Transverse colon (tissue), 4 donors: ENCODE measurements around the gene TGIF2. TPM values are rescaled to one million over a fixed set of nuclear protein-coding genes. Genes with fewer than 3 reads are reported as not detected.

Experiments used
- DNase-seq: peaks from one replicate; pipeline ENCODE4 v3.0.0-alpha.2; 2019
- H3K27ac ChIP-seq, 4 donors: fragments of 200-600 bp; sonication (generic); 2 replicates each; pipeline ENCODE4 v1.5.1; 2016 to 2018; ENCODE audit warnings: inconsistent platforms in 4 of 4
- H3K27me3 ChIP-seq: fragments of 200-600 bp; sonication (generic); 2 replicates; pipeline ENCODE4 v1.5.1; 2017; ENCODE audit warnings: inconsistent platforms
- H3K36me3 ChIP-seq, 4 donors: fragments of 200-600 bp; sonication (generic); 2 replicates each; pipeline ENCODE4 v1.5.1; 2017 to 2019; ENCODE audit warnings: inconsistent platforms in 4 of 4
- H3K4me1 ChIP-seq, 4 donors: fragments of 200-600 bp; sonication (generic); 2 replicates each; pipeline ENCODE4 v1.5.1; 2017 to 2020; ENCODE audit warnings: inconsistent platforms in 4 of 4
- H3K4me3 ChIP-seq, 4 donors: fragments of 200-600 bp; sonication (generic); 1 replicate in 1 of 4; 2 replicates in 3 of 4; pipeline versions ENCODE4 v1.5.1 to v1.6.1; 2017 to 2019; ENCODE audit warnings: inconsistent platforms in 4 of 4
- H3K9me3 ChIP-seq, 2 donors: fragments of 200-600 bp; sonication (generic); 2 replicates each; pipeline ENCODE4 v1.5.1; 2017 to 2019; ENCODE audit warnings: inconsistent platforms in 2 of 2
- CTCF ChIP-seq, 5 experiments: fragments of 200-600 bp in 3 of 5; fragments of 450-650 bp in 2 of 5; sonication (generic) in 3 of 5; IDR thresholded peaks; 1 replicate in 2 of 5; 2 replicates in 3 of 5; pipeline ENCODE4 v1.5.1; 2016 to 2017; ENCODE audit warnings: antibody characterized with exemption in 5 of 5, inconsistent platforms in 3 of 5, mild to moderate bottlenecking in 2 of 5, moderate library complexity in 1 of 5
- EP300 ChIP-seq: sonication (generic); formaldehyde crosslinking; IDR thresholded peaks from one replicate; pipeline ENCODE4 v1.6.1; 2017; ENCODE audit warnings: antibody characterized with exemption, low read depth
- POLR2A ChIP-seq: fragments of 450-650 bp; IDR thresholded peaks from one replicate; pipeline ENCODE4 v1.6.1; 2016; ENCODE audit warnings: antibody characterized with exemption, mild to moderate bottlenecking, moderate library complexity
- POLR2AphosphoS5 ChIP-seq, 3 donors: sonication (generic); formaldehyde crosslinking; IDR thresholded peaks; one replicate each; pipeline ENCODE4 v1.6.1; 2016; ENCODE audit warnings: antibody characterized with exemption in 3 of 3
- WGBS, 2 donors: methylation state at CpG; one replicate each; pipeline ENCODE4 v1.1.5; 2018; ENCODE audit warnings: low coverage in 1 of 2; 5-methylcytosine and 5-hydroxymethylcytosine counted together
- in situ Hi-C, 4 donors: fragments of 200-750 bp; cut with MboI; loops; one replicate each; pipeline versions ENCODE4 v1.15.0 to v1.15.1; 2017; ENCODE audit warnings: low sequenced_read_pairs in 3 of 4, low pct_ligation_motif_present in 1 of 4, low pct_unique_long_range_greater_than_20kb in 1 of 4
- intact Hi-C: fragments of 100-400 bp; cut with DNase I; formaldehyde crosslinking; loops from one replicate; pipeline ENCODE4 v1.15.1; 2023; ENCODE audit warnings: low total_unique reads
- total RNA-seq, 4 donors: library from RNA; depleted of rRNA; stranded (reverse); fragments of >200 nt; gene quantifications; one replicate each; pipeline ENCODE4 v1.1.0, GENCODE V29; 2016

Gene TGIF2
- total RNA-seq, 4 donors from 2014 or later, result 0.75 to 130 (median 3.9) TPM

DNA sequence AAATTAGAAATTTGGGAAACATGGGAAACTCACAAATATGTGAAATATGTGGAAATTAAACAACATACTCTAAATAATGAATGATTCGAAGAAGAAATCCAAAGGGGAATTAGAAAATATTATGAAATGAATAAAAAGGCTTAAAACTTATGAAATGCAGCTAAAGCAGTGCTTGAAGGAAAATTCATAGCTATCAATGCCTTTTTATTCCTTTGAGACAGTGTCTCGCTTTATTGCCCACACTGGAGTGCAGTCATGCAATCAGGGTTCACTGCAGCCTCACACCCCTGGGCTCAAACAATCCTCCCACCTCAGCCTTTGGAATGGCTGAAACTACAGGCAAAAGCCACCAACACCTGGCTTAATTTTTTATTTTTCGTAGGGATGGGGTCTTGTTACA lies 7.9 kb upstream of the TGIF2 start:
- H3K4me3 ChIP-seq, result no peak overlapping the region
- no peak overlapping the region for H3K27ac ChIP-seq
- no peaks in the 10 kb centered on the region for H3K4me1 ChIP-seq
- DNase-seq, result no peak
- H3K9me3 ChIP-seq, result no peaks in the 10 kb centered on the region
- TF ChIP-seq POLR2A, result no peak
- TF ChIP-seq CTCF (IDR thresholded peaks at IDR 0.05), result no peak
- TF ChIP-seq POLR2AphosphoS5 (IDR thresholded peaks at IDR 0.05), result no peak
- no peak for TF ChIP-seq EP300
- H3K27me3 ChIP-seq, result no peaks in the 10 kb centered on the region
- in situ Hi-C loops (loop anchor here in 1 of 4 donors (25.0 kb wide), 1 partner anchor 197 kb away; the partner anchor contains the start of gene DSN1), intact Hi-C loops (loop anchor here (5.0 kb wide), 1 partner anchor 37 kb away; no protein-coding TSS in a partner anchor)
- WGBS, 2 donors, result 96 to 100% methylated on average over 2 to 3 of the region's 3 CpGs
- no peaks in the 10 kb centered on the region for H3K36me3 ChIP-seq

DNA sequence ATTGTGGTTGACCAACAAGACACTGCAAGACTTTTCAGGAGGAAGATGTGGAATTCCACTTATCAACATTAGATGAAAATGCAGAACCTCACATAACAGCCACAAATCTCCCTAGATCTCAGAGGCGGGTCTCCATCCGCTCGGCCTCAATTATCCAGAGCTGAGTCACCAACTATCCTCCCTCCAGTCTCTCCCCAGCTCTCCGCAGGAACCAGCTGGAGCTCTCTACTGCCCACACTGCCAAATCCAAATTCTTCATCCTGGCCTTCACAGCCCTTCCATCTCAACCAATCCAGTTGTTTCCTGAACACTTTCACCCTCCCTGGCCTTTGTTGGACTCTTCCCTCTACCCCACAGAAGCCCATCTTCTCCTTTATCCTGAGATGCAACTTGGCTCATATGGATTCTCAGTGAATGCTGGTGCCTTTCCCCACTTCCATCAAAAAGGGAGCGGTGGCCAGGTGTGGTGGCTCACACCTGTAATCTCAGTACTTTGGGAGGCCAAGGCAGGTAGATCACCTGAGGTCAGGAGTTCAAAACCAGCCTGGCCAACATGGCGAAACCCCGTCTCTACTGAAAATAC lies 3.5 kb upstream of the TGIF2 start:
- no peak overlapping the region for H3K27ac ChIP-seq
- no peaks in the 10 kb centered on the region for H3K36me3 ChIP-seq
- WGBS, 2 donors, result 85 to 87% methylated on average over 2 to 7 of the region's 7 CpGs
- in situ Hi-C loops, result loop anchor here in 1 of 4 donors (25.0 kb wide), 1 partner anchor 192 kb away; the partner anchor contains the start of gene DSN1
- H3K9me3 ChIP-seq, result no peaks in the 10 kb centered on the region
- DNase-seq, result no peak
- no peak for TF ChIP-seq EP300
- no peak for TF ChIP-seq POLR2A
- TF ChIP-seq POLR2AphosphoS5 (IDR thresholded peaks at IDR 0.05), result no peak
- H3K27me3 ChIP-seq, result no peaks in the 10 kb centered on the region
- peaks cover 4 to 19% (median 13%) of the 10 kb centered on the region in 4 donors for H3K4me1 ChIP-seq
- no peak overlapping the region for H3K4me3 ChIP-seq
- intact Hi-C loops, result loop anchor here (5.0 kb wide), 1 partner anchor 32 kb away; no protein-coding TSS in a partner anchor

DNA sequence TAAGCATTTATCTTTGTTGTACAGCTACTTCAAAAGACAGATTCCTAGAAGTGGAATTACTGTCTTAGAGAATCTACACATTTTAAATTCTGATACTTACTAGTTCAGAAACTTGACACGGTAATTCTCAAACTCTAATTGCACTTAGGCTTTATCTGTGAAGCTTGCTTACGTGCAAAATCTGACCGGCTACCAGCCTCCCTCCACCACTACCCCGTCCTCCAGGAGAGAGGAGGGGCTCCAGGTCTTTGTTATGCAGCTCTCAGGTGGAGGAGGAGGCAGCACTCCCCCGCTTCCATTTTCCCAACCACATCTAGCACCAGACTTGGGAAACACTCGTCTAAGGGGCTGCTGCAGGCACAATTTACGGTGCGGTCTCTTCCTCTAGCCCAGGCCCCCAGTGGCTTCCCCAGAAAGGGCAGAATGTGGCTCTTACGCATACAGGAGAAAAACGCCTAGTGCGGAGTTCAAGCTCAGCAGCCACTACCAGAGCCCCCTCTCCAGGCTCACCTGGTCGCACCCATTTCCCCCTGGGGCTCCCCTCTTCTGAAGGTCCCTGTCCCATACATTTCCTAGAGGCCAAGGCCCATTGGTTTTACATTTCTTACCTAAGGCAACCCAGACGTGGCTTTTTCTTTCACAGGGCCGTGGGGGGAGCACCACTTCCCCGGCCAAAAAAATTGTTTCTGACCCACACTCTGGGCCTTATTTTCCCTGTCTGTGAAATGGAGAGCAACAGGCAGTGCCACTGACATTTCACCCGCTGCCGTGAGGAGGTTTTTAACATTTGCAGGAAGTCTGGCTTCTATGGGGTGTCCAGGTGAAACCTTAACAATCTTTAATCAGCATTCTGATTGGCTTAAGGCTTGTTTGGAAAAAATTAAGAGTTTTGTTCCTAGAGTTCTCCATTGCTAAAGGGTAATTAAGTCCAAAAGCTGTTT lies 1.6 kb upstream of the TGIF2 start:
- no peaks in the 10 kb centered on the region for H3K36me3 ChIP-seq
- intact Hi-C loops, result no loop called here
- in situ Hi-C loops, result loop anchor here in 1 of 4 donors (25.0 kb wide), 1 partner anchor 190 kb away; the partner anchor contains the start of gene DSN1
- peaks cover 11 to 31% (median 26%) of the 10 kb centered on the region in 4 donors for H3K4me1 ChIP-seq
- no peaks in the 10 kb centered on the region for H3K9me3 ChIP-seq
- no peaks in the 10 kb centered on the region for H3K27me3 ChIP-seq
- no peak for TF ChIP-seq CTCF (IDR thresholded peaks at IDR 0.05)
- TF ChIP-seq POLR2AphosphoS5 (IDR thresholded peaks at IDR 0.05), result no peak
- TF ChIP-seq POLR2A, result no peak
- TF ChIP-seq EP300, result no peak
- 51 to 67% methylated on average over 7 to 17 of the region's 17 CpGs for WGBS, 2 donors
- DNase-seq, result no peak
- H3K4me3 ChIP-seq, result no peak overlapping the region
- peak overlapping the region; percentile 89 to 97 (median 92) for H3K27ac ChIP-seq

- intact Hi-C loops, result no loop called here
- H3K9me3 ChIP-seq, result no peaks in the 10 kb centered on the region
- 0 to 30% methylated on average over 1 to 20 of the region's 20 CpGs for WGBS, 2 donors
- H3K27me3 ChIP-seq, result no peaks in the 10 kb centered on the region
- peak overlapping the region; percentile 17 to 81 (median 76) for H3K4me3 ChIP-seq
- H3K4me1 ChIP-seq, result peaks cover 11 to 31% (median 26%) of the 10 kb centered on the region in 4 donors
- peak; percentile 31 for DNase-seq
- in situ Hi-C loops, result loop anchor here in 1 of 4 donors (25.0 kb wide), 1 partner anchor 190 kb away; the partner anchor contains the start of gene DSN1
- no peaks in the 10 kb centered on the region for H3K36me3 ChIP-seq
- H3K27ac ChIP-seq, result peak overlapping the region; percentile 89 to 97 (median 92)
- no peak for TF ChIP-seq POLR2AphosphoS5 (IDR thresholded peaks at IDR 0.05)
- no peak for TF ChIP-seq POLR2A
- TF ChIP-seq EP300, result no peak
- TF ChIP-seq CTCF (IDR thresholded peaks at IDR 0.05), result no peak
These were observed 695 bp upstream of the TGIF2 start for GRCh38 chr20:36572701-36573102.
